Fibroblast of lung (primary cell): ENCODE data around the gene ZNF808.

Experiments
- EZH2 ChIP-seq: IDR thresholded peaks from 2 replicates; pipeline ENCODE4 v1.5.1; 2012; ENCODE audit warnings: low read length, control low read depth, mild to moderate bottlenecking; ENCODE audit errors: missing control alignments
- TF ChIP-seq, protein P1 (sequence below), 2 donors: IDR thresholded peaks in 1 of 2; conservative IDR thresholded peaks in 1 of 2; 1 replicate in 1 of 2; 2 replicates in 1 of 2; pipeline ENCODE4 v1.5.1; 2011 to 2012; ENCODE audit warnings: low read length in 2 of 2, control low read depth in 1 of 2, inconsistent platforms in 1 of 2, low read depth in 1 of 2, mild to moderate bottlenecking in 1 of 2

DNA sequence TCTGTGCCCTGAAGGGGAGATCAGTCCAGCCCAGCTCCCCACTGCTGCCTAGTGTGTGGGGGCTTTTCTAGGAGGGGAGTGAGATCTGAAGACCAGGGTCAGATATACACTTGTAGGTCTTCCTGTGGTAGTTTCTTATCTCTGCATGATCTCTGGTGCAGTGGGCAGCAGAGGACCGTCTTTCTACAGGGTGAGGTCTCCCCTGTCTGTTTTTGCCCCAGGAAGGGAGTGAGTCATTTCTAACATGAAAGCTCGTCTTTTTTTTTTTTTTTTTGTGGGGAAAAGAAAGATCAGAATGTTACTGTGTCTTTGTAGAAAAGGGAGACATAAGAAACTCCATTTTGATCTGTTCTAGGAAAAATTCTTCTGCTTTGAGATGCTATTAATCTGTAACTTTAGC is 8.8 kb upstream of the ZNF808 start:
- no peak for TF ChIP-seq EZH2
- TF ChIP-seq, protein P1, sequence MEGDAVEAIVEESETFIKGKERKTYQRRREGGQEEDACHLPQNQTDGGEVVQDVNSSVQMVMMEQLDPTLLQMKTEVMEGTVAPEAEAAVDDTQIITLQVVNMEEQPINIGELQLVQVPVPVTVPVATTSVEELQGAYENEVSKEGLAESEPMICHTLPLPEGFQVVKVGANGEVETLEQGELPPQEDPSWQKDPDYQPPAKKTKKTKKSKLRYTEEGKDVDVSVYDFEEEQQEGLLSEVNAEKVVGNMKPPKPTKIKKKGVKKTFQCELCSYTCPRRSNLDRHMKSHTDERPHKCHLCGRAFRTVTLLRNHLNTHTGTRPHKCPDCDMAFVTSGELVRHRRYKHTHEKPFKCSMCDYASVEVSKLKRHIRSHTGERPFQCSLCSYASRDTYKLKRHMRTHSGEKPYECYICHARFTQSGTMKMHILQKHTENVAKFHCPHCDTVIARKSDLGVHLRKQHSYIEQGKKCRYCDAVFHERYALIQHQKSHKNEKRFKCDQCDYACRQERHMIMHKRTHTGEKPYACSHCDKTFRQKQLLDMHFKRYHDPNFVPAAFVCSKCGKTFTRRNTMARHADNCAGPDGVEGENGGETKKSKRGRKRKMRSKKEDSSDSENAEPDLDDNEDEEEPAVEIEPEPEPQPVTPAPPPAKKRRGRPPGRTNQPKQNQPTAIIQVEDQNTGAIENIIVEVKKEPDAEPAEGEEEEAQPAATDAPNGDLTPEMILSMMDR (conservative IDR thresholded peaks at IDR 0.05 in 1 of 2, IDR thresholded peaks at IDR 0.05 in 1 of 2; ENCODE audit: low read depth in 1 of 2, low read length in 2 of 2), result no peak
